ENCODE results near the gene KYNU.
"Not testable (repeated sequence)": the region's sequence is repeated elsewhere in the genome, so short reads cannot be mapped to it uniquely, and the experiment has no call there.

The KYNU gene

DNA sequence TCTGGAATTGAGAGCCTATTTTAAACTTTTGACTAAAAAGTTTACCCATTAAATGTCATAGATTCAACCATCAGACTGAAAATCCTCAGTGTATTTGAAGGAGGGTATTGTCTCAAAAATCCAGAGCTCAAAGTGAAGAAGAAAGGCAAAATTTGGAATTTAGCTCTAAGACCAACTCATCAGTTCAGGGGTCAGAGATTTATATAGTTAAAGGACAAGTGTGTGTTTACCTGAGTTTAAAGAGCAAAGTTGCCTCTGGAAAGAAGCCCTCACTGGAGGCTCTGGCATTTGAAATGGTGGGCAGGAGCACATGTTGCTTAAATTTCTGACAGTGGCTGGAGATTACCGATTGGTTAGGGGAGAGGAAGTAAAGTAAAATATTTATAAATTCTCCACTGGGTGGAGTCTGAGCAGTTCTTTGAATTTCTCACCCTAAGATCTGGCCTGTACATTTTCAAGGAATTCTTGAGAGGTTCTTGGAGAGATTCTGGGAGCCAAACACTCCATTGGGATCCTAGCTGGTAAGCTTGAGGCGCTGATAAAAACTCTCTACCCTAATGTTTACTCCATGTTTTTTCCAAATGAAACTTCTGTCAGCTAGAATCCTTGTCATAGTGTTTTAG lies at the start of gene KYNU:
KYNU (plus strand) TSS at position 449 of the 623 bp plus-strand sequence. CDS start 7,704 bp downstream, outside the sequence.
- DNase-seq (ENCODE audit: low read depth in 2 of 2): no peak

DNA sequence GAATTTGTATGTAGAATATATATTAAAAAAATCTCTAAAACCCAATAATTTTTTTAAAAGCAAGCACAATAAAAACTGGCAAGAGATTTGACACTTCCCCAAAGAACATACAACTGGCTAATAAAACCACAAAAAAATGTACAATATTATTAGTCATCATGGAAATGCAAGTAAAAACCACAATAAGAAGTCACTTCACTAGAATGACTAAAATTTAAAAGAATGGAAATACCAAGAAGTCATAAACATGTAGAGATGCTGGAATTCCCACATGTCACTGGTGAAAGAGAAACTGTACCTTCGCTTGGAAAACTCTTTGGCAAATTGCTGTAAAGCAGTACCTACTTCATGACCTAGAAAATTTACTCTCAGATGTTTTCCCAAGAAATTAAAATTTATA lies 43.4 kb upstream of the KYNU start:
- no peak for DNase-seq (ENCODE audit: low read depth in 2 of 2)

DNA sequence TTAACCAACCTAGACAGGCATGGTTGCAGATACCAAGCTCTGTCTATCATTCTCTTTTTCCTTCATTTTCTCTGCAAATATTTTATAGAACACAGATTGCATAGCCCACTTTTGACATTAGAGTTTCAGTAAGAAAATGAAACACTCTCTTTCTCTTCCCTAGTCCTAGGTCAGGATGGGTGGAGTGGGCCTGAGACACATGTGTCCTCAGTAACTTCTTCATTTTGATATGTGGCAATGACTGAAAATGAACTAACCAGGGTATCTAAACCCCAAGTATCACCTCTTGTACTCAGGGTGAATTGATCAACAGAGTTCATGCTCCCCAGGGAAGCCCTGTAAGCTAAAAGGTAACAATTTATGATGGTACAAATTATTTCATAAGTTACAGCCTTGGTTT lies 37.0 kb upstream of the KYNU start:
- DNase-seq (ENCODE audit: low read depth in 2 of 2): no peak

DNA sequence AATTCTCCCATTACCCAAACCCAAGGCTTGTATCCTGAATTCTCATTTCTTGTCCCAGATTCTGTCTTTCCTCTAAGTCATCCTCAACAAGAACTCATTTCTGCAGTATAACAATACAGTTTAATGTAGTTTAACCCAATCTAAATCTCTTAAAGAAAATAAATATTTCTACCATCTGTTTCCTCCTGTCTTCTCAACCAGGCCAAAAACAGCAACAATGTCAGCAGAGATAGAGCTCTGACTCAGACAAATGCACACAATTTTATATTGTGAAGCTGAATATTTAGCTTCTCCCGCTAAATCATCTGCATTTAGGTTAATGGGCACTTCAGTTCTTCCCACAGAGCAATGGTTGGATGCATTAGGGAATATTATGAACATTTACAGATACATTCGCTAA lies 35.7 kb upstream of the KYNU start:
- no peak for DNase-seq (ENCODE audit: low read depth in 2 of 2)

DNA sequence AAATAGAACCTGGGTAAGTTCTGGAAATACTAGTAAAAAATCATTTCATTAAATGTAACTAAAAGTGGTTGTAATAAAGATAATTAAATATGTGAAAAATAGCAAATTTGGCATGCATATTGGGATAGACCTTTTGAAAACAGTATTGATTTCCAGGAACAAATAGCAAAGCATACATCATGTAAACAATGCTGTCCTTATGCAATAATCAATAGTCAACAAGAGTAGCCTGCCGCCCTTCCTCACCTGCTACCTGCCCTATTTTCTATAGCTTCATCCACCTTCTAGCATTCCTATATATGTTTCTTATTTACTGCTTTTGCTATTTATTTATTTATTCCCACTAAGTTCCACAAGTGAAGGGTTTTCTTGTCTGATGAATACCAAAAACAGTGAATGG lies 35.1 kb upstream of the KYNU start:
- no peak for DNase-seq (ENCODE audit: low read depth in 2 of 2)

DNA sequence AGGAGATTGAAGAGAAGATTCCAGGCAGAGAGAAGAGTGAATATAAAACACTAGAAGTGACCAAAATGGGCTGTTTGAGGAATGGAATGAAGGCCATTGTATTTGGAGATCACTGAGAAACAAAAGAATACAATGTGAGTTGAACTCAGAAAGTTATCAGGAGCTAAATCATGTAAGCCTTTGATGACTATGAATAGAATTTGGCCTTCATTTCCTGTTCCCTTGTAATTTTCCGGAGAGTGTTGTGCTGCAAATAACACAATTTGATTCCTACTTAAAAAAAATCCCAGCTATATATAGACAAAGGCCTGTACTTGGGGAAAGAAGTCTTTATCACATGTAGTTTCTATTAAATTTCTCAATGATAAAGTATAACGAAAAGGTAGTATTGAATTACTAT lies 33.7 kb upstream of the KYNU start:
- no peak for DNase-seq (ENCODE audit: low read depth in 2 of 2)

DNA sequence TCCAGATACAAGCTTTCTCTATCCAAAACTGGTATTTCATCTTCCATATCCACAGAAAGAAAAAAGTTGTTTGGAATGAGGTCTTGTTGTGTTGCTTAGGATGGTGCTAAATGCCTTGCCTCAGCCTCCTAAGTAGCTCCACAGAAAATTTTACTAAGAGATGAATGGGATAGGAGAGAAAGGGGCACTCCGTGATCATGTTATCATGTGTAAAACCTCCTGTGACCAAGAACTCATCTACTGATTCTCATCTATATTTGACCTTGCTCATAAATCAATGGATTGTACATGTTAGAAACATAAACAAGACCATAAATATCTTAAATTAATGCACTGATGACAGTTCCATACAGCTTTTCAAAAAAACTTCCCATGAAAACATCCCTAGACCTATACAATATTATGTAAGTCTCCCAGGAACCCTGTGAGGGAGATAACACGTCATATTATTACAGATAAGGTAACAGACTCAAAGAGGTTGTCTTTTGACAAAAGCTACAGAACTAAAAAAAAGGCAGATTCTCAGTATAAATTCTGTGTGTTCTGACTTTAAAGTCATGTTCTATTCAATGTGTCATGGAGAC lies 29.3 kb upstream of the KYNU start:
- no peak for DNase-seq (ENCODE audit: low read depth in 2 of 2)

DNA sequence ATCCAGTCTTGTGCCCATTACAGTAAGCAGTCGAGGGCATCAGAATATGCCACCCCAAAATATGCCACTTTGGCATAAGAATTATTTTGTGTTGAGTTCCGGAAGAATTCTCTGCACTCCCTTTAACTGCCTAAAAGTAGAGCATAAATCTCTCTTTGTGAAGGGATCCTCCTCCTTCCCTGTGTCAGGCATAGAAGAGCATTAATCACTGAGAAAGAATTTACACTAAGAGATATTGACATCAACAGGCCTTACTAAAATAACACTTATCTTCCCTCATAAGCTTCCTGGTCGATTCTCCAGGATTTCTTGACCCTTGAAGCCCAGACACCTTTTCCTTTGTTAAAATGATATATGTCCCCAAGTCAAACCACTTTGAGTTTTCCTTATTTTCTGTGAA lies 27.6 kb upstream of the KYNU start:
- no peak for DNase-seq (ENCODE audit: low read depth in 2 of 2)

DNA sequence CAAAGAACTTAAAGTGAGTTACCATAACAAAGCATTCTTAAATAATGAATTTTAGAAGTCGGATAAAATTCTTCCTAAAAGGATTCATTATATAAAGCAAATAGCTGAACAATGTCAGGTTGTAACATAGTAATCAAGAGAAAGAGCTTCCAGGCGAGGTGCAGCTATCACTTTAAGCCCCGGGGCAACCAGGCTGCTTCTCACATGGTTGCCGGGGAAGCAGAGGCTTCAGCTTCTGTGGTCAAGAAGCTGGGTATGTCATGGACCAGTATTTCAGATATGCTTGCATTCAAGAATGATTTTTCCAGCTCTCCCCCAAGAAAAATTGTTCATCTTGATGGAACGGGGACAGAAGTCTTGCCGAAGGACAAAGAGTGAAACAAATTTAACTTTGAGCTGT lies 23.6 kb upstream of the KYNU start:
- no peak for DNase-seq (ENCODE audit: low read depth in 2 of 2)

DNA sequence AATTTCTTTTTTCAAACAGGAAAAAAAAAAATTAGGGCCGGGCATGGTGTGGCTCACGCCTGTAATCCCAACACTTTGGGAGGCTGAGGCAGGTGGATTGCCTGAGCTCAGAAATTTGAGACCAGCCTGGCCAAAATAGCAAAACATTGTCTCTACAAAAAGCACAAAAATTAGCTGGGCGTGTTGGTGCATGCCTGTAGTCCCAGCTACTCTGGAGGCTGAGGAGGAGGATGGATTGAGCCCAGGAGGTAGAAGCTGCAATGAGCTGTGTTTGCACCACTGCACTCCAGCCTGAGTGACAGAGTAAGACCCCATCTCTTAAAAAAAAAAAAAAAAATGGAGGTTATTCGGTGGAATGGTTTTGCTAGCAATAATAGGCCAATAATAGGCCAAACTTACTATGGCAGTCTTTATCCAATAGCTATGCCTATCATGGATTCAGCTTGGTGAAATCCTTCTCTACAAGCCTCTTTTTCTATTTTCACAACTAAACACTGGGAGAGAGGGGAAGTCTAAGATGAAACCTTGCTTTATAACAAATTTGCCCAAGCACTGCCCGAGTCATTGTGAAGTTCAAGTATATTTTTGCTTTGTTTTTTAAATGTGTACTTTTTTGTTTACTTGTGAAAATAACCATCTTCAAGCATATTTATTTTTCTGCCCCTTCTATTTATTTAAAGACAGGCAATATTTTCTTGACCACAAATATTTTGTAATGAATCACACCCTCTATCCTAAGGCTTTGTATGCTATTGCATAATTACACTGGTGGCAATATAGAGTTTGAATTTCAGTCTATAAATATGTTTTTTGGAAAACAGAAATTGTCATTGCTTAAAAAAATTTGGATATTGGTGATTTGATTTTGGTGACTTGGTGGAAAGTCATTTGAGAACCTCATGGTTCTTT lies 20.0 kb upstream of the KYNU start:
- no peak for DNase-seq (ENCODE audit: low read depth in 2 of 2)

DNA sequence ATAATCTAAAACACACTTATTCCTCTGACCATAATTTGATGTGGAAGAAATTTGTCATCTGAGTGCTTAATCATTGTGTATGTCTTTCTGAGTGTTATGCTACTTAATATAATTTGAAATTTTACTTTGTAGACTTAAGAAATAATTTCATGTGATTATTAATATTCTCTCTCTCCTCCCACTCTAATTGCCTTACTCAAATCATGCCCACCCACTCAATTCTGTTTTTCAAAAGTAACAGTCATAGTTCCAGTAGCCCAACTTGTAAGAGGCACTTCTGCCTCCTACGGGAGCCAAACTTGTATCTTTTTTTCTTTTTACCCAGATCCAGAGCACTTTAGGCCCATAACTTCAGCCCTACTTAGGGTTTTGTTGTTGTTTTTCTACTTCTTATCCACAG lies 18.5 kb upstream of the KYNU start:
- no peak for DNase-seq (ENCODE audit: low read depth in 2 of 2)

DNA sequence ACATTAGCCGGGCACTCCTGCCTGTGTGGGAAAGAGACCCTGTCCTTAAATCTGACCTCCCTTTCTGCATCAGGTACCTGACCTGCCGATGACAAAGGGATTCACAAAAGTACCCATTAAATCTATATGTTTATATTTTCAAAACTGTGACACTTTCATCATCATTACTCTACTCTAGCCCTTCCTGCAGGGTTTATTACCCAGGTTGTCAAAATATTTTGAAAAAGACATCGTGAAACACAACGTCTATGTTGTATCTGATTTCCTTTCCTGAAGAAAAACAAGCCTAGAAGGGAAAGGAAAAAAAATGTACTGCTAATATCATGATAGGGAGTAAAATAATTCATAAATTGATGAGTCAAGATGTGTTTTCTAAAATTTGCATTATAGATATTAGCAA lies 15.2 kb upstream of the KYNU start:
- no peak for DNase-seq (ENCODE audit: low read depth in 2 of 2)

DNA sequence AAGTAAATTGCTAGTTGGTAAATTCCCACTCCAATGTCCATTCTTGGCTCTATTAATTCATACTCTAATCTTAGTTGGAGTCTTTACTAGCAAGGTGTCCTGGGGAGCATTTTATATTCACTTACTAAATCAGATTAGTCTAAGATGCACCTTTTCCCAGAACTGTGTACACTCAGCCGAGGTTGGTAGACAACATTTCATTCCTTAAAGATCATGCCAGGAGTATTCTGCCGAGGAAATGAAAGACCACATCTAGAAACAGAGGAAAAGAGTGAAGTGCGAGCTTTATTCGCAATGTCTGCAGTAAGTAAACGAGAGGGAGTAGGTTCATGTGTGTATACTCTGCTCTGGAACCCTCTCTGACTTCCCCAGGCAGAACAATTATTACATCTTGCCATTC lies 14.6 kb upstream of the KYNU start:
- DNase-seq (ENCODE audit: low read depth in 2 of 2): no peak

DNA sequence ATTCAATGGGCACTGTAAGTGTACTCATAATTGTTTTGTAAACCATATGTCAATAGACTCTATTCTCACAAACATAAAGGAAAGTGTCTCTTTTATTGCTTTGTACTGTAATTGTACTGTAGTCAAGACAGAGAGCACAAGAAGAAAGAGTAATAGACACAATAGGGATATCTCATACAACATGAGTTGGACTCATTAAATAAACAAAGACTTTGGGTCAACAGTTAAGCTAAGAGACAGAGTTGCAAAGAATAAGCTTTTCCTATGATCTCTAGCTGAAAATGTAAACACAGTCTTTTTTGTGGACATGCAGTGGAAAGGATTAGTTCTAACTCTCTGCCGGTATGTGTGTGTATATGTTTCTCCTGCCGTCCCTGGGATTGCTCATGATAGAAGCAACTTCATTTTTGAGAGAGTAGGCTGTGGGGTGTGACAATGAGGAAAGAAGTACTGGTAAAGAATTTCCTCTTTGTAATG lies 13.9 kb upstream of the KYNU start:
- no peak for DNase-seq (ENCODE audit: low read depth in 2 of 2)

DNA sequence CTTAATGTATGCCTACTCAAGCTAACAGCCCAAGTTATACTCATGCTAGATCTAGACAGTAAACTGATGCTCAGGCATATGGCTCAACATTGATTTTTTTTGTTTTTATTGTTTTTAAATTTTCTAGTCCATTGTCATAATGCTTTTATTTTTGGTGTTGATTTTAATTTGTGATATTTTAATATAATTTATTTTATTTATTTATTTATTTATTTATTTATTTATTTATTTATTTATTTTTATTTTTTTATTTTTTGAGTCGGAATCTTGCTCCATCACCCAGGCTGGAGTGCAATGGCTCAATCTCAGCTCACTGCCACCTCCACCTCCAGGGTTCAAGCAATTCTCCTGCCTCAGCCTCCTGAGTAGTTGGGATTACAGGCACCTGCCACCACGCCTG lies 12.9 kb upstream of the KYNU start:
- DNase-seq (ENCODE audit: low read depth in 2 of 2): not testable (repeated sequence)

DNA sequence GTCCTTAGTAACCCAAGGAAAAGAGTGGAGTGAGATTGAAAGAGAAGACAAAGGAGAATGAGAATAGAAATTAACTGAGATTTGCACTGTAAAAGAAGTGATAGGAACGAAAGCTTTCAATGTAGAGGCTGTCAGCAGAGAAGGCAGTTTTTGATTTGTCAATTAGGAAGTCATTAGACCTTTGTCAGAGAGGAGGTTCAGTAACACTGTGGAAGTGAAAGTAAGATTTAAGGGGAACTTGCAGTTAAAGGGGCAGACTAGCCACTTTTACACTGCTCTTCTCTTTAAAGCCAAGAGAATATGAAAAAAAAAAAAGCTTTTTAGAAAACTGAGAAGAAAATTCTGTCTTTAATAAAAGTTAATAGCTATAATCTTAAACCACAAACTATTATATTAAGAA lies 11.5 kb upstream of the KYNU start:
- DNase-seq (ENCODE audit: low read depth in 2 of 2): no peak

DNA sequence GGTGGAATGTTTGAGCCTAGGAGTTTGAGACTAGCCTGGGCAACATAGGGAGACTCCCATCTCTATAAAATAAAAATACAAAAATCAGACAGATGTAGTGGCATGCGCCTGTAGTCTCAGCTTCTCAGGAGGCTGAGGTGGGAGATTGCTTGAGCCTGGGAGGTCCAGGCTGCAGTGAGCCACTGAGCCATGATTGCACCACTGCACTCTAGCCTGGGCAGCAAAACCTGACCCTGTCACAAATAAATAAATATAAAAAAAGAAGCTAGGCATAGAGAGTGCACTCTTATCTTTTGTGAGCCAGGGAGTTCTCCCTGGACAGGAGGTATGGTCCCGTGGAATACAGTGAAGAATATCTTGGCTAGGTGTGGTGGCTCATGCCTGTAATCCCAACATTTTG lies 11.0 kb upstream of the KYNU start:
- no peak for DNase-seq (ENCODE audit: low read depth in 2 of 2)

DNA sequence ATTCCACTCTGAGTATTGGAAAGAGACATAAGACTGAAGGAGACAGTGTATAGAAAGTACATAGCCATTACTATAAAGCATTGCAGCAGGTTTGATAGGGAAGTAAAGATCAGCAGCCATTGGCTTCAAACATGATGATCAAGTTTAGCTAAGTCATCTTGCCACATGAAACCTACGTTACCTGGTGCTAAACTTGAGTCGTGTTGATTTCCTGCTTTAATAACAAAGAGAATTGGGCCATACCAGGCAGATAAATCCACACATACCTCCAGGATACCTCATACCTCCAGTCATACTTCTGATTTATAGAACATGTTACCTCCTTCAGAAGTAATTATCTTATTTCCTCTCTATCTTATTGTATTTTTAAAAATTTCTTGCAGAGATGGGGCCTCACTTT lies 10.3 kb upstream of the KYNU start:
- no peak for DNase-seq (ENCODE audit: low read depth in 2 of 2)

DNA sequence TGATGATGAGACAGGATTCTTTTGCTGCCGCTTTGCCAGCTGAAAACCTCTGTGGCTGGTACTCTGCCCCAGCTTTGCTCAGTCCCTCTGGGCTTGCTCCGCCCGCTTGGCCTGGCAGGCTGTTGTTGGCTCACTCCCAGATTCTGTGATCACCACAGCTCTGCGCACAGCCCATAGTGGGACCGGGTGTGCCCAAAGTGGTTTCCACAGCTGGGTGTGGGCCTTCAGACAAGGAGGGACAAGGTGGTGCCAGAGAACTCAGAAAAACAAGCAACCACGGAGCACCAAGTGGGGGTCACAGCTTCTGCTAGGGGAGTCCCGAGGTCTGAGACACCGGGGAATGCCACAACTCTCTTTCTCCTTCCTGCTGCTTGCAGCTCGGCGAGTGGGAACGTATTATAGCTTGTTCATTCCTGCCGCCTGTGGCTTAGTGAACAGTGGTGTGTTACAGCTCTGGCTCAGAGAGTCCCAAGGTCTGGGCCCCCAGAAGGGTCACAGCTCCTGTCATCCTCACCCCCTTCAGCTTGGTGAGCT lies 9.2 kb upstream of the KYNU start:
- DNase-seq (ENCODE audit: low read depth in 2 of 2): no peak

DNA sequence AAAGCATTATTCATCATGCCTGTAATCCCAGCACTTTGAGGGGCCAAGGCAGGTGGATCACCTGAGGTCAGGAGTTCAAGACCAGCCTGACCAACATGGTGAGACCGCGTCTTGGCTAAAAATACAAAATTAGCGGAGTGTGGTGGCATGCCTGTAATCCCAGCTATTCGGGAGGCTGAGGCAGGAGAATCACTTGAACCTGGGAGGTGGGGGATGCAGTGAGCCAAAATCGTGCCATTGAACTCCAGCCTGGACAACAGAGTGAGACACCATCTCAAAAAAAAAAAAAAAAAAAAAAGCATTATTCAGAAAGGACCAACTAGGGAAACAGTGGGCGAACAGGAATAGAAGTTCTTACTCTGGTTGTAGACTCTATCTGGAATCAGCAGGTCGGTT lies 8.4 kb upstream of the KYNU start:
- DNase-seq (ENCODE audit: low read depth in 2 of 2): not testable (repeated sequence)

DNA sequence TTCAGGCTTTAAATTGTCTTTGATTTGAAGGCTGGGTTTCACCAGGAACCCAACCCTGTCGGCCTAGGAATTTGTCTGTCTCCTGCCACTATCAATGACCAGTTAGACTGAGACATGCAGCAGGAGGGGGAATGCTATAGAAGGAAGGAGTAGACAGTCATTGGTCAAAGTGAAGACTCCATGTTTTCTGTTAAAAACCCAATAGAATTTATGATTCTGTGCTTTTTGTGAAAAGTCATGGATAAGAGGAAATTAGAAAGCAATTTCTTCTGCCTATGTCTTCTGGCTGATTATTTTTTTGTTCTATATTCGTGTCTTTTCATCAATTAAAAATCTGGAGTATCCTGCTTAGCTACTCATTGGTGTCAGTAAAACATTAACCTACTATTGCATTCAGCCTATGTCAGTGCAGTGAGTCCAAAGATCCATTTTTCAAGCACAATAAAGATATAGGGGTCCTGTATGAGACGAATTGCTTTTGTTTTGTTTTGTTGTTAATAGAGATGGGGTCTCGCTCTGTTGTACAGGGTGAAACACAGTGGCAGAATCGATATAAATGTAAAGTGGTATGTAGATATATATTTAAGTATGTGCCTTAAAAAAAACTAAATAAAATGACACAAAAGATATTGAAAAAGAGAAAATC lies 7.9 kb upstream of the KYNU start:
- no peak for DNase-seq (ENCODE audit: low read depth in 2 of 2)

DNA sequence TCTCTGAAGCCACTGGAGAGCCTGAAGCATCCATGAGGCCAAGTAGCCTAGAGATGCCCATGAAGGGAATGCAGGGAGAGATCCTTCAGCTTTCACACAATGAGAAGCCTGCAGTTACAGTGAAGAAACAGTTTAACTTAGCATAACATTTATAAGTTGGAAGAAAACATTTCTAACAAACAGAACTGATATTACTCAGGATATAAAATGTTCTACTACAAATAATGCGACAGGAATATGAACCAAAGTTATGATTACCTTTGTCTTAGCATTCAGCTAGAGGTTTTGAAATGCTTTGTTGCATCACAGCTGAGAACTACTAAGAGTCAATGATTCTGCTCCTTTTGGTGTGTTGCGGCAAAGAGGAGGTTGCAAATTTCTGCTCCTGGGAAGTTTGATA lies 6.9 kb upstream of the KYNU start:
- DNase-seq (ENCODE audit: low read depth in 2 of 2): no peak

Measured in stimulated activated CD4-positive, alpha-beta T cell treated with anti-CD3 and anti-CD28 coated beads, Interleukin-12 subunit alpha, Interleukin-12 subunit beta, amount 100 ng/mL, for 24 hours (primary cell).